ENCODE results near the gene CSNK1G3.
"Not testable (repeated sequence)": the region's sequence is repeated elsewhere in the genome, so short reads cannot be mapped to it uniquely, and the experiment has no call there.

The CSNK1G3 gene

GRCh38 chr5:123511648-123512605 lies at the start of gene CSNK1G3:
TSS of gene CSNK1G3 (plus strand) at chr5:123512177. CDS start at chr5:123545664, 33,487 bp downstream.
- DNase-seq (ENCODE audit: low spot score), result peak; percentile 88

- not testable (repeated sequence) for DNase-seq (ENCODE audit: low spot score)
Observed at GRCh38 chr5:123466839-123467238, 45.1 kb upstream of the CSNK1G3 start.

DNA sequence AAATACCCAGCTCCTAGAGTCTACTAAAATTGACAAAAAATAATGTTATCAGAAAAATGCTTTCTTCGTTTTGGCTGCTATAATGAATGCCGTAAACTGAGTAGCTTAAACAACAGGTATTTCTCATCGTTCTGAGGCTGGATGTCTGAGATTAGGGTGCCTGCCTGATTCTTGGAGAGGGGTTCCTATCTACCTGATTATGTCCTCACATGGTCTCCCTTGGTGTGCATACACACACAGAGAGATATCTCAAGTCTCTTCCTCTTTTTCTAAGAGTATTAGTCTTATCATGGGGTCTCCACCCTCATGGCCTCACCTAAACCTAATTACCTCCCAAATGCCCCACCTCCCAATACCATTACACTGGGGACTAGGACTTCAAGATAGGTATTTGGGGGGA lies 40.6 kb upstream of the CSNK1G3 start:
- no peak for DNase-seq (ENCODE audit: low spot score)

DNA sequence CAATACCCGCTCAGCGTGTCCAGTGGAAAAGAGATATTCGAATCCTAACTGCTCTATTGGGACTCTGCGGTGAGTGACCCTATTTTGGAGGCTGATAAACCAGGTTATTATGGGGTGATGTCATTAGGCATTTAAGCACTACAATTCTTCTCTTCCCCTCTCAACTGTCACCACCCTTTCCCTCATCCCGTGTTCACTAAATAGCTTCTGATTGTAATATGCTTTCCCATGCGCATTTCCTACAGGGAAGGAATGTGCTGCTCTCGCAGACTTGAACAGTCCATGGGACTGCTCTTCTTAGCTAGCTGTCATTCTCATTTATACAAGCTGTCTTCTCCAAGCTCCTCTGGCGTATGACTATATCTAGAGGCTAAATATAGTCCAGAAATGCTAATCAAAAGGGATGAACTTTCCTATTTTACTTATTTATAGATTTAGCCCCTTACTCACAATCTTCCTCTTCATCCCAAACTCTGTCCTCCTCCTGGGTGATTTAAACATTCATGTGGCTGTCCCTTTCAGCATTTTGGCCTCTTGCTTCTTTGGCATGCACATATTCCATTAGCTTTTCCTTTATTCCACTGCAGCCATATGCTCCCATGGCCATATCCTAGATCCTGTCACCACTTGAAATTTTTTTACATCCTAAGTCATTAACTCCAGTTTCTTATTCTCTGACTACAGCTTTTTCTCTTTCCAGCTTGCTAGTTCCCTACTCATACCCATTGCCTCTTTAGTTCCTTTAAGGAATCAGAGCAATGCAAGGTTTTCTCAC lies 39.6 kb upstream of the CSNK1G3 start:
- DNase-seq (ENCODE audit: low spot score), result no peak

DNA sequence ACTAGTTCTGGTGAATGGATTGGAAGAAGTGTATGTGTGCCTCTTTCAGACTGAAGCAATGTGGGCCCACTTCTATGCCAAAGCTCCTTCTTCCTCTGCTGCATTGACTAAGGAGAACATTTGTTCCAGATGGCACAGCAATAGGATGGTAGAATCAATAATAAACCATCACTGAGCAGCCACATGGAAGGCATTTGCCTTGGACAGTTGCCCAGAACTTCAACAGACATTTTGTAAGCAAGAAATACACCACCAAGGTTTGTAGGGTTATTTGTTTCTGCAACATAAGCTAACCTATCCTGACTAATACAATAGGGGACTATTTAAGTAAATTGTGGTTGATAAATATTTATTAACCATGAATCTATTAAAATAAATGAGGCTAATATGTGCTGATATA lies 37.7 kb upstream of the CSNK1G3 start:
- DNase-seq (ENCODE audit: low spot score), result no peak

- no peak for DNase-seq (ENCODE audit: low spot score)
Observed at GRCh38 chr5:123476731-123477130, 35.2 kb upstream of the CSNK1G3 start.

GRCh38 chr5:123478546-123478945 lies 33.4 kb upstream of the CSNK1G3 start:
- no peak for DNase-seq (ENCODE audit: low spot score)

DNA sequence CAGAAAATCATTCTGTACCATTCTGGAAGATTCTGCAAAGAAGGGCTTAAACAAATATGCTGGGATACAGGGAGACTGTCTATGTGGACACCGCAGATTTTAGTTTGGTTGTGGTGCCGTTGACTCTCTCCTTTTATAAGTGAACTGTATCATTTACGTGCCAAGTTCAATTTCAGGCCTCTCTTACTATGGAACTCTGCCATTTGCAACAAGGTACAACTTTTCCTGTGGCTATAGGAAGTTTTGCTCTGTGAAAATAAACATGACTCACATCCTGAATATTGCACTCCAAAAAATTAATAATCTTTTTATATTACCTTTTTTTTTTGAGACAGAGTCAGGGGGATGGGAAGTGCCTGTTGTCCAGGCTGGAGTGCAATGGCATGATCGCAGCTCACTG lies 29.7 kb upstream of the CSNK1G3 start:
- no peak for DNase-seq (ENCODE audit: low spot score)

GRCh38 chr5:123483446-123484077 lies 28.4 kb upstream of the CSNK1G3 start:
- no peak for DNase-seq (ENCODE audit: low spot score)

DNA sequence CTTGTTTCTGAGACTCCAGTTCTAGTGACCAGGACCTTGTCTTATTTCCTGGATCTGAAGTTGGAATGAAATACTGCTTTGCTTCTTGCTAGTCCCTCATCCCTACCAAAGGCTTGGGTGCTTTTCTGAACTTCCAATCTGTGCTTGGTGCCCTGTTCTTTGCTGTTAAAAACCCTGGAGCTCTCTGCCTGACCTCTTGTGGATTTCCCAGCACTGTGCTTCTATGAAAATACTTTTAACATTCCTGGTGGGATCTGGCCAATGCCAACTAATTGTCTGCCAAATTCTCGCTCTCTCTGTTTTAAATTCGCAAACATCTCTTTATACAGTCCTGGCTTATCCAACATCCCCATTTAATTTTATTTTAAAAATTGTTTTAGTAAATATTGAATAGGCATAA lies 26.7 kb upstream of the CSNK1G3 start:
- no peak for DNase-seq (ENCODE audit: low spot score)

DNA sequence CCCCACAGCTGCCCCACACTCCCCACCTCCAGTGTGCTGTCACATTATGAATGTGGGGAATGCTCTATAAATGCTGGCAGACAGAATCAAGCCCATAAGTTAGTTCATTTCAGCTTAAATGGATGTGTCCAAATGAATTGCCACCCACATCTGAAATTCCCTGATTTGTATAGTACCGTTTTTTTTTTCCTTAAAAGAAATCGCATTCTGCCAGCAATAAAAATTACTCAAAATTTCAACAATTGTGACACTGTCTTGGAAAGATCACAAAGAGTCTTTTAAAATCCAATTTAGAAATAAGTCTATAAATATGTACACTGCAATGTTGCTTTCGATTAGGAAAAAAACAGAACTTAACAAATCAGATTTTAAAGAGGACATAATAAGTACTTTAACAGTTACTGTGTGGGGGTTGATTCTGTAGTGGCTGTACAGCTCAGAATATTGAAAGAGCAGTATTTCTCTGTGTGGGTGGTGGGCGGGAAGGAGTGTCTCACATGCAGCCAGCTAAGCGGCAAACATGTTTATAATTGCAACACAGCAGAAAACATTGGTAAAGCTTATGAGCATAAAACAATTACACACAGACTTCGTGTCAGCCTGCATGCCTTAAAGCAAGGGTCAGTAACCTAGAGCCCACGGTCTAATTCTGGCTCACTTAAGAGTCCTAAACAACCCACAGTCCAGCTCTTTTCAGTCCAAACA lies 24.9 kb upstream of the CSNK1G3 start:
- DNase-seq (ENCODE audit: low spot score), result no peak

- no peak for DNase-seq (ENCODE audit: low spot score)
Observed at GRCh38 chr5:123490974-123491373, 21.0 kb upstream of the CSNK1G3 start.

GRCh38 chr5:123495211-123495610 lies 16.8 kb upstream of the CSNK1G3 start:
- DNase-seq (ENCODE audit: low spot score), result not testable (repeated sequence)

- no peak for DNase-seq (ENCODE audit: low spot score)
Observed at GRCh38 chr5:123496892-123497291, 15.1 kb upstream of the CSNK1G3 start.

GRCh38 chr5:123500471-123500870 lies 11.5 kb upstream of the CSNK1G3 start:
- no peak for DNase-seq (ENCODE audit: low spot score)

DNA sequence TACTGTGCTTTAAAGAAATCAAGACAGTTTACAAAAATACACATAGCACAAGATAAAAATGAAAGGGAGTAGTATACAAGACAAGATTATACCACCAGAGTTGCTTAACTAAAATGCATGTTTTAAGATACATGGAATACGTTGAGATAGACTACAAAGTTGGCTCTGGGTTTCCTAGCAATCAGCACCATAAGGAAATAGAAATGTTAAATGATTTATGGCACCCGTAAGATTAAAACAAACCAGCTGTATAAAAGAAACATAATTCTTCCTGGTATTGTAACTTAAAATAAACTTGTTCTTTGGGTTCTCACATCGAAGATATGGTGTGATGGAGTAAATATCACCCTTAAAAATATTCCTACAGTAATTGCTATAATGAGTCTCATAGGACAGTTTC lies 9.9 kb upstream of the CSNK1G3 start:
- DNase-seq (ENCODE audit: low spot score), result no peak

- no peak for DNase-seq (ENCODE audit: low spot score)
Observed at GRCh38 chr5:123503299-123503698, 8.7 kb upstream of the CSNK1G3 start.

- no peak for DNase-seq (ENCODE audit: low spot score)
Observed at GRCh38 chr5:123505633-123506032, 6.3 kb upstream of the CSNK1G3 start.

GRCh38 chr5:123508441-123508840 lies 3.5 kb upstream of the CSNK1G3 start:
- DNase-seq (ENCODE audit: low spot score), result no peak

DNA sequence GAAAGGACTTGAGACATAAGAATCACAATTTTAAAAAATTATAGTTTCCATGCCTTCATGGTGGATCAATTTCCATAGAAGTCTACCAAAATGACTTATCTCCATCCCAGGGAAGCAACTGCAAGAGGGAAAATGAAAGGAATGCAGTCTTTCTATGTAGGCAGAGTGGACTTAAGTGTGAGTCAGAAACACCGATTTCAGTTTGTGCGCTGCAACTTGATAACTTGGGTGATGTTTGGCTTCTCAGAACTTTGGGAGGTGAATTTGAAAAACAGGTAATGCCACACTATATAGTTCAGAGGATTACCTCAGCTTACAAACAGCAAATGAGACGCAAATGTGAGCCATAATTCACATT lies 708 bp upstream of the CSNK1G3 start:
- no peak for DNase-seq (ENCODE audit: low spot score)

DNA sequence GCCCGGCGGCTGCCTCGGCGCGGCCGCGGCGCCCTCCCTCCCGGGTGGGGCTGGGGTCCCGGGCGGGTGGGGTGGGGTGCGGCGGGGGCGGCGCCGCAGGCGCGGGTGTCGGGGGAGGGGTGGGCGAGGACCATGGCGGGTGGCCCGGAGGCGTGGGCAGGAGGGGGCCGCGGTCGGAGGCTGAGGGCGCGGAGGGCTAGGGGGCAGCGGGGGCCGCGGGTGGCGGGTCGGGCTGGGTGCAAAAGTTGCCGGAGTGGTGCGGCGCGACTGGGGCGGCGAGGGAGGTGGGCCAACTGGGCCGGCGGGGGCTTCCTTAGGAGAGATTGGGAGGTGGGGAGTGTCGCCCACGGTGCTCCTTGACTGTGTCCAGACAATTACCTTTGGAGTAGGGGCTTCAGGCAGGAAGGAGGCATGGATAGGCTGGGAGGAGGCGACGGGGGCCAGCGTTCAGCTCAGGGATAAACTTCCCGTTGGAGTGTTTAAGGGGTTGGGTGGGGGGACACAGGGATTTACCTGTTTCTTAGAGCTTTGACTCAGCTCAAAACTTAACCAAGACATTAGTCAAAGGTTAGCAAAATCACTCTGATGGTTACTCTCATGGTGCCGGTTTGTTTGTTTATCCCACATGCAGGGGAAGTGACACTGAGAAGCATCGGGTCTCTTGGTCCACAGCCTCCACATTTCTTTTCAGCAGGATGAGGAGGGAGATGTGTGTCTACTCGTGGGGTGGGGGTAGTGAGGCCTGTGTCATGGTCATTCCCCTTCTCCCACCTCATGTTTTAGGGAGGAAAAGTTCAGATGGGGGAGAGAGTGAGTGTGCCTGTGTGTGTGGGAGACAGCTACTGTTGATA lies 859 bp downstream of the CSNK1G3 start:
- DNase-seq (ENCODE audit: low spot score), result peak; percentile 24

Measured in hematopoietic multipotent progenitor cell treated with erythropoietin and hydrocortisone succinate and interleukin-3 and kit ligand, for 17 days (in vitro differentiated cells).